ENCODE data around the gene TMEM258. TPM values are rescaled to one million over a fixed set of nuclear protein-coding genes. Genes with fewer than 3 reads are reported as not detected.

Gene TMEM258
- total and polyA plus RNA-seq, 8 donors = 69.8 to 171 (median 94.4) TPM

GRCh38 chr11:61774411-61774810, 18.0 kb downstream of the TMEM258 start:
- no peaks in the 10 kb centered on the region for H3K27me3 ChIP-seq
- 90% methylated on average over 8 to 12 of the region's 12 CpGs for WGBS, 2 donors
- H3K27ac ChIP-seq = no peak overlapping the region
- no peak for TF ChIP-seq CTCF (IDR thresholded peaks at IDR 0.05)
- ATAC-seq (no peak), FAIRE-seq (no peak), DNase-seq (peak in 2 of 6 donors; percentile 11 to 41)
- H3K36me3 ChIP-seq = peaks cover 0 to 15% (median 0%) of the 10 kb centered on the region in 3 donors
- intact Hi-C loops (cut with DNase I) = no loop called here
- H3K4me3 ChIP-seq = no peak overlapping the region
- peaks cover 11 to 19% (median 13%) of the 10 kb centered on the region in 3 donors for H3K4me1 ChIP-seq
- H3K9me3 ChIP-seq = no peaks in the 10 kb centered on the region

- Histone ChIP-seq H3K9me3 (no peaks in the 10 kb centered on the region), H3K4me1 (peaks cover 17 to 25% (median 19%) of the 10 kb centered on the region in 3 donors), H3K4me3 (no peak overlapping the region), H3K27me3 (no peaks in the 10 kb centered on the region), H3K27ac (no peak overlapping the region), H3K36me3 (peaks cover 0 to 9% (median 0%) of the 10 kb centered on the region in 3 donors)
- FAIRE-seq (no peak), ATAC-seq (no peak), DNase-seq (peak in 1 of 6 donors; percentile 72)
- TF ChIP-seq CTCF (IDR thresholded peaks at IDR 0.05) = no peak
- WGBS, 2 donors = 91 to 94% methylated on average over 18 of the region's 18 CpGs
- intact Hi-C loops (cut with DNase I) = no loop called here
These were observed 18.6 kb downstream of the TMEM258 start for GRCh38 chr11:61773809-61774208.

DNA sequence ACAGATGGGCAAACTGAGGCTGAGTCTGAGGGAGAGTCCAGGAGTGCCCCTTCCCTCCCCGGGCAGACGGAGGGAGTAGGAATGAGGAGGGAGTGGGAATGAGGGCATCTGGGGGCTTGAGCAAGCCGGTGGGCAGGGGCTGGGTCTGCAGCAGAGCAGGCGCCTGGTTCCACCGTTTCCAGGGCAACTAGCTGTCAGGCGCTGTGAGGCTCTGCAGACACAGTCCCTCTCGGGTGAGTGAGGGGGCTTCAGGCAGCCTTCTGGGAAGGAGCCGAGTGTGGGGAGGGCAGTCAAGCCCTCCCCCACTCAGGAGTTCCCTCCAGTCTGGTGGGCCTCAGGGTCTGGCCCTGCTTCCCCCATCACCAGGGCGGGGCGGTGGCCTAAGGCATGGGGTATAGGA, 19.0 kb downstream of the TMEM258 start:
- Histone ChIP-seq H3K27ac (no peak overlapping the region), H3K27me3 (no peaks in the 10 kb centered on the region), H3K4me1 (peaks cover 22 to 30% (median 23%) of the 10 kb centered on the region in 3 donors), H3K9me3 (no peaks in the 10 kb centered on the region), H3K4me3 (no peak overlapping the region), H3K36me3 (peaks cover 0 to 5% (median 0%) of the 10 kb centered on the region in 3 donors)
- DNase-seq (peak in 1 of 6 donors; percentile 45), ATAC-seq (no peak), FAIRE-seq (no peak)
- no peak for TF ChIP-seq CTCF (IDR thresholded peaks at IDR 0.05)
- 86 to 88% methylated on average over 8 to 10 of the region's 10 CpGs for WGBS, 2 donors
- intact Hi-C loops (cut with DNase I) = no loop called here

DNA sequence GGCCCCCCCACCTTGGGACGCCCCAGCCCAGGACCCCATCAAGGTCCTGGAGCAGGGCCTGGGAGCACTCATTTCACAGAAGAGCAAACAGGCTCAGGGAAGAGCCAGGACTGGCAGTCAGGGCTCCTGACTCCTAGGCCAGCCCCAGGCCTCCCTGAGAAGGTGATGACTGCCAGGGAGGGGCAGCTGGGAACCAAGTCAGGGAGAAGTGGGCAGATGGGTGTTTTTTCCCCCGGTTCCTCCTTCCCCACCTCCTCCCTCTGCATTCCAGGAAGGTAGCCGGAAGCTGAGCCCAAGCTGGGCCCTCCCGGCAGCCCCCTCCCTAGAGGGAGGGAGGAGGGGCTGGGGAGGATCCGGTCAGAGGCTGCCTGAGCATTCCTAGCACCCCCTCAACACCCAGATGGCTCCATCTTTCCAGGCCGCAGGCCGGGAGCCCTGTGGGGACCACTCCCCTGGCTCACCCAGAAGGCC, 20.4 kb downstream of the TMEM258 start:
- Histone ChIP-seq H3K36me3 (no peaks in the 10 kb centered on the region), H3K4me1 (peaks cover 20 to 28% (median 20%) of the 10 kb centered on the region in 3 donors), H3K4me3 (no peak overlapping the region), H3K27me3 (no peaks in the 10 kb centered on the region), H3K9me3 (no peaks in the 10 kb centered on the region), H3K27ac (peak overlapping the region; percentile 19 to 52 (median 44))
- WGBS, 2 donors = 67 to 80% methylated on average over 6 to 7 of the region's 7 CpGs
- FAIRE-seq (no peak), DNase-seq (peak in 1 of 6 donors; percentile 59), ATAC-seq (no peak)
- intact Hi-C loops (cut with DNase I) = no loop called here
- no peak for TF ChIP-seq CTCF (IDR thresholded peaks at IDR 0.05)

DNA sequence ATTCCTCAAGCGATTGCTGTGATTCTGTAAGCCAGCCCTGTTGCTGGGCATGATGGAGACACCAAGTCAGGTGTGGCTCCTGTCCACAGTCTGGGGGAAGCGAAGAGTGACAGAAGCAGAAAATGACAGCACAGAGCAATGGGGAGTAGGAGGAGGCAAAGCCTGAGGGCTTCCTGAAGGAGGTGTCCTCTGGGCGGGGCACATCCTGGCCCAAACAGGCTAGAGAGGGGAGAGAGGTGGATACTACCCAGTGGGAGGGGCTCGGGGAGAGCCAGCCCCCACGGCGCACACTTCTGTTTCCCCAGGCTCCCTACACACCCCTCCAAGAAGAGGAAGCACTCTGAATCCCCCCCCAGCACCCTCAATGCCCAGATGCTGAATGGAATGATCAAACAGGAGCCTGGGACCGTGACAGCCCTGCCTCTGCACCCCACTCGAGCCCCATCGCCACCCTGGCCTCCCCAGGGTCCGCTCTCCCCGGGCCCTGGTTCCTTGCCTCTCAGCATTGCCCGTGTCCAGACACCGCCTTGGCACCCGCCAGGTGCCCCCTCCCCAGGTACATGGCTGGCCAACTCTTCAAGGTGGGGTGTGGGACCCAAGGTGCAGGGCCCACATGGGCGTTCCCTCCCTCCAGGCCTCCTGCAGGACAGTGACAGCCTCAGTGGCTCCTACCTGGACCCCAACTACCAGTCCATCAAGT, 21.1 kb downstream of the TMEM258 start:
- intact Hi-C loops (cut with DNase I) = no loop called here
- no peak for ATAC-seq
- Histone ChIP-seq H3K4me1 (peaks cover 15 to 28% (median 20%) of the 10 kb centered on the region in 3 donors), H3K27ac (peak overlapping the region in 1 of 4 donors; percentile 19), H3K36me3 (no peaks in the 10 kb centered on the region), H3K4me3 (no peak overlapping the region), H3K9me3 (no peaks in the 10 kb centered on the region), H3K27me3 (no peaks in the 10 kb centered on the region)
- DNase-seq = peak in 1 of 6 donors; percentile 68
- no peak for TF ChIP-seq CTCF (IDR thresholded peaks at IDR 0.05)
- WGBS, 2 donors = 91 to 92% methylated on average over 14 to 15 of the region's 15 CpGs
- FAIRE-seq = no peak

Data from pancreas (tissue), 10 donors.